GM12878 (cell line): ENCODE measurements around the gene TRAPPC12. TPM values are rescaled to one million over a fixed set of nuclear protein-coding genes. Genes with fewer than 3 reads are reported as not detected.

Source experiments
- ATAC-seq: fragments of 200-7000 bp; cut with Tn5 transposase; 3 replicates; pipeline ENCODE4 v1.9.1; 2020; ENCODE audit warnings: mild to moderate bottlenecking, moderate library complexity
- BruUV-seq: library from RNA; stranded (reverse); fragments of 400-500 nt; replicated peaks from 2 replicates; lab custom pipeline; 2021; lab: Mats Ljungman, UMichigan
- CTCF ChIA-PET: fragments of 300-600 bp; sonication (Branson Sonifier 250); formaldehyde crosslinking; extraction: SDS; loops from one replicate; lab custom pipeline; 2021; ENCODE audit warnings: inconsistent platforms; lab: Yijun Ruan, JAX
- POLR2A ChIA-PET: fragments of 350-600 bp; formaldehyde crosslinking; extraction: SDS; loops from one replicate; lab custom pipeline; 2021; ENCODE audit warnings: inconsistent platforms; lab: Charles Lee
- RAD21 ChIA-PET: fragments of 300-600 bp; sonication (Branson Sonifier 250); formaldehyde crosslinking; loops from one replicate; lab custom pipeline; 2023; ENCODE audit warnings: antibody characterized with exemption; ENCODE audit not compliant: unreplicated experiment; lab: Charles Lee
- SMC1A ChIA-PET: fragments of 300-600 bp; sonication (Branson Sonifier 250); formaldehyde crosslinking; loops from one replicate; lab custom pipeline; 2023; ENCODE audit not compliant: unreplicated experiment, uncharacterized antibody; lab: Charles Lee
- DNase-seq: peaks from one replicate; pipeline ENCODE4 v3.0.0-alpha.2; 2011; ENCODE audit warnings: low read depth, low spot score
- FAIRE-seq: peaks from 3 replicates; lab custom pipeline; 2011; peaks lifted over from hg19 to GRCh38; lab: Jason Lieb, UNC
- H2AFZ ChIP-seq: 2 replicates; pipeline ENCODE4 v1.6.0; 2011; ENCODE audit warnings: low read depth, low read length, control low read depth; ENCODE audit not compliant: control insufficient read depth
- H3K27ac ChIP-seq: 2 replicates; pipeline ENCODE4 v1.5.1; 2011; ENCODE audit warnings: control low read depth; ENCODE audit not compliant: control insufficient read depth, insufficient read depth
- H3K27me3 ChIP-seq, 2 experiments: replicated peaks in 1 of 2; 2 replicates each; pipeline versions ENCODE4 v1.6.0 to v1.6.1; 2011; ENCODE audit warnings: low read length in 1 of 2; ENCODE audit not compliant: control insufficient read depth in 2 of 2, insufficient read depth in 2 of 2
- H3K36me3 ChIP-seq, 2 experiments: 2 replicates each; pipeline ENCODE4 v1.5.1; 2011; ENCODE audit warnings: low read length in 1 of 2; ENCODE audit not compliant: control insufficient read depth in 2 of 2, insufficient read depth in 2 of 2
- H3K4me1 ChIP-seq: 2 replicates; pipeline ENCODE4 v1.6.1; 2011; ENCODE audit warnings: mild to moderate bottlenecking, low read length, moderate library complexity, mixed read lengths; ENCODE audit not compliant: control insufficient read depth, insufficient read depth
- H3K4me2 ChIP-seq: 2 replicates; pipeline ENCODE4 v1.6.0; 2011; ENCODE audit warnings: control low read depth; ENCODE audit not compliant: control insufficient read depth, insufficient read depth
- H3K4me3 ChIP-seq: fragments of 200-600 bp; sonication (generic); 2 replicates; pipeline ENCODE4 v1.5.1; 2016
- H3K79me2 ChIP-seq: 2 replicates; pipeline ENCODE4 v1.6.0; 2011; ENCODE audit warnings: low read length; ENCODE audit not compliant: control insufficient read depth, insufficient read depth
- H3K9ac ChIP-seq: 2 replicates; pipeline ENCODE4 v1.8.0; 2011; ENCODE audit warnings: low read length, control low read depth, mixed read lengths; ENCODE audit not compliant: control insufficient read depth, insufficient read depth
- H3K9me3 ChIP-seq: replicated peaks from 3 replicates; pipeline ENCODE4 v1.5.1; 2011; ENCODE audit warnings: mild to moderate bottlenecking, low read length; ENCODE audit not compliant: control insufficient read depth, insufficient read depth
- H4K20me1 ChIP-seq: 2 replicates; pipeline ENCODE4 v1.6.0; 2011; ENCODE audit not compliant: control insufficient read depth, insufficient read depth
- DPF2 ChIP-seq: fragments of 450-650 bp; IDR thresholded peaks from 2 replicates; pipeline ENCODE4 v1.6.1; 2017; ENCODE audit warnings: mild to moderate bottlenecking
- MEF2B ChIP-seq: fragments of 450-650 bp; IDR thresholded peaks from 2 replicates; pipeline ENCODE4 v1.6.1; 2018; ENCODE audit warnings: mild to moderate bottlenecking, moderate library complexity; ENCODE audit not compliant: partially characterized antibody, poor library complexity, severe bottlenecking
- MTA2 ChIP-seq: fragments of 450-650 bp; IDR thresholded peaks from 2 replicates; pipeline ENCODE4 v1.6.1; 2016; ENCODE audit warnings: low read depth, mild to moderate bottlenecking, moderate library complexity
- PKNOX1 ChIP-seq: fragments of 450-650 bp; IDR thresholded peaks from 2 replicates; pipeline ENCODE4 v1.6.1; 2016; ENCODE audit warnings: mild to moderate bottlenecking
- WGBS: methylation state at CpG from one replicate; pipeline ENCODE4 v1.1.6; 2016; ENCODE audit warnings: low lambda C conversion rate; ENCODE audit not compliant: insufficient replicate concordance, insufficient coverage; ENCODE audit errors: missing lambda C conversion rate; 5-methylcytosine and 5-hydroxymethylcytosine counted together
- in situ Hi-C: fragments of 300-500 bp; cut with MboI; formaldehyde crosslinking; loops from 9 replicates; pipeline ENCODE4 v1.14.3; 2018; ENCODE audit warnings: mixed read lengths
- intact Hi-C: fragments of 100-400 bp; cut with micrococcal nuclease; formaldehyde crosslinking; loops from one replicate; pipeline ENCODE4 v1.14.2; 2022; ENCODE audit not compliant: unreplicated experiment
- polyA plus RNA-seq, 11 experiments: library from polyadenylated mRNA; depleted of rRNA in 4 of 11; unstranded in 6 of 11; stranded (reverse) in 5 of 11; fragments of >200 nt; fragmentation: Nextera tagmentation in 4 of 11; fragmentation: Illumina TruSeq in 1 of 11; extraction: Ambion mirVana in 4 of 11; extraction: Trizol in 1 of 11; gene quantifications; 1 replicate in 1 of 11; 2 replicates in 10 of 11; pipeline versions ENCODE4 v1.2.1 to v1.2.3, GENCODE V29; 2011 to 2016; ENCODE audit warnings: inconsistent platforms in 2 of 11, missing spikeins in 2 of 11, low read depth in 1 of 11
- total RNA-seq, 4 experiments: library from RNA; depleted of rRNA in 3 of 4; stranded (reverse); fragments of >200 nt in 3 of 4; fragmentation: Illumina TruSeq in 1 of 4; extraction: Trizol in 1 of 4; gene quantifications; 2 replicates each; pipeline versions ENCODE4 v1.2.1 to v1.2.3, GENCODE V29; 2013 to 2021

TRAPPC12 gene
- total and polyA plus RNA-seq, 10 of the 15 experiments (the other 5 are each of a cell fraction or from before 2014, with no cell fraction given) = 8.6 to 77.1 (median 37.4) TPM

DNA sequence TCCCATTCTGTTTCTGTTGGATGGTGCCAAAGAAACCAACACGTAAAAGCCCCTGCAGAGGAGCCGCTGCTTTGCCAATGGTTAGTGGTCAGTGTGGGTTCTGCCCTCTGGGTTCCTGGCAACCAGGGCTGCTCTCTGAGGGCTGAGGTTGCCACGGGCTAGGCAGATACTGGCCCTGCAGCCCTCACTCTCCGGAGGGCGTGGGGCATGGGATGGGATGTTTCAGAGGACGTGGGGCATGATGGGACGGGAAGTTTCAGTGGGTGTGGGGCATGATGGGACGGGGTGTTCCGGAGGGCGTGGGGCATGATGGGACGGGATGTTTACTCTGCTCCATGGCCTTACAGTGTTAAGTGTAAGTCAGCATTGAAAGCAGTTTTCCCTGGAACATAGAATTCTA is 105.7 kb downstream of the TRAPPC12 start:
- in situ Hi-C loops = no loop called here
- ATAC-seq (no peak), DNase-seq (no peak)
- intact Hi-C loops = no loop called here
- Histone ChIP-seq H3K9me3 (no peaks in the 10 kb centered on the region), H4K20me1 (no peaks in the 10 kb centered on the region), H3K79me2 (no peaks in the 10 kb centered on the region), H3K4me3 (no peak overlapping the region), H3K27me3 (no peaks in the 10 kb centered on the region), H3K4me2 (no peak overlapping the region), H3K27ac (no peak overlapping the region), H3K9ac (no peak overlapping the region), H2AFZ (no peak overlapping the region)
- POLR2A ChIA-PET = no interaction called here
- no TSS peak for BruUV-seq
- SMC1A ChIA-PET = no interaction called here
- RAD21 ChIA-PET = no interaction called here
- 86% methylated on average over 11 of the region's 11 CpGs for WGBS
- TF ChIP-seq PKNOX1 (no peak), DPF2 (no peak), MEF2B (no peak)
- TF ChIP-seq, all 136 proteins: peak for 0
- no peaks in the 10 kb centered on the region; a peak in 2 of 4 replicates for H3K36me3 ChIP-seq
- CTCF ChIA-PET = no interaction called here
- H3K4me1 ChIP-seq = peaks cover 3% of the 10 kb centered on the region; the same call in 1 of the 2 replicates
- FAIRE-seq = no peak

- POLR2A ChIA-PET = no interaction called here
- ATAC-seq (no peak), FAIRE-seq (no peak), DNase-seq (no peak)
- intact Hi-C loops (no loop called here), in situ Hi-C loops (no loop called here)
- TF ChIP-seq MTA2 = no peak
- no peaks in the 10 kb centered on the region for H3K79me2 ChIP-seq
- H3K9ac ChIP-seq = no peak overlapping the region
- no peak overlapping the region for H3K4me3 ChIP-seq
- no peak overlapping the region for H2AFZ ChIP-seq
- SMC1A ChIA-PET = no interaction called here
- H3K9me3 ChIP-seq = no peaks in the 10 kb centered on the region
- no peaks in the 10 kb centered on the region for H3K4me1 ChIP-seq
- CTCF ChIA-PET = no interaction called here
- WGBS = 93% methylated on average over 29 of the region's 29 CpGs
- no TSS peak for BruUV-seq
- H3K36me3 ChIP-seq = no peaks in the 10 kb centered on the region; a peak in 2 of 4 replicates
- RAD21 ChIA-PET = no interaction called here
- no peak overlapping the region for H3K27ac ChIP-seq
- no peak overlapping the region for H3K4me2 ChIP-seq
- H4K20me1 ChIP-seq = no peaks in the 10 kb centered on the region
- no peaks in the 10 kb centered on the region for H3K27me3 ChIP-seq
Measured at GRCh38 chr2:3486047-3487027, 106.8 kb downstream of the TRAPPC12 start.
